ENCODE data around the gene KCNA5. TPM values are rescaled to one million over a fixed set of nuclear protein-coding genes. Genes with fewer than 3 reads are reported as not detected.

The KCNA5 gene
- total and polyA plus RNA-seq, 2 donors (not counting 1 experiment from before 2014, with no cell fraction given), result not detected

DNA sequence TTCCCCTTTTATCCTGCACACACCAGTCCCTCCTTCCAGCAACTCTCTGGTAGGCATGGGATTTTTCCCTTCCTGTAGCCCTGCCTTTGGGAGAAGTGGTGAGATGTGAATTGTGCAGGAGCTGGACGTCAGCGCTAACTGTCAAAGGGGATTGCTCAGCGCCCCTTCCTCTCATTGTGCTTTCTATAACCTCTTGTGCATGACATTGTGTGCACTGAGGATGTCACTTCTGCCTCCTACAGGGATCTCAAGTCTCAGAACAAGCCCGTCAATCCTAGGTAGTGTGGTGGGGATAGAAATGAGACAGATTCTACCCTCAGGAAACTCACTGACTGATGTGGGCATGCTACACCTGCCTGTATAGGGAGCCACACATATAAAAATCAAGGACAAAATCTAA is 8.7 kb downstream of the KCNA5 start:
- H3K4me2 ChIP-seq (ENCODE audit: extremely low read depth, insufficient read depth, low read length), result no peak overlapping the region
- no peak overlapping the region for H3K9ac ChIP-seq (ENCODE audit: insufficient read depth, low read length)
- no peaks in the 10 kb centered on the region for H3K27me3 ChIP-seq (ENCODE audit: control insufficient read depth, insufficient read depth, low read length)
- H4K20me1 ChIP-seq (ENCODE audit: control insufficient read depth, extremely low read depth, insufficient read depth, low read length), result no peaks in the 10 kb centered on the region
- H3K79me2 ChIP-seq (ENCODE audit: control insufficient read depth, insufficient read depth, low read length), result no peaks in the 10 kb centered on the region
- no peak overlapping the region for H3K27ac ChIP-seq (ENCODE audit: insufficient read depth, low read length)
- H3K36me3 ChIP-seq (ENCODE audit: control insufficient read depth, insufficient read depth, low read length), result no peaks in the 10 kb centered on the region
- DNase-seq (ENCODE audit: low read depth in 2 of 2), result no peak
- H3K4me1 ChIP-seq (ENCODE audit: control insufficient read depth, extremely low read depth, insufficient read depth, low read length), result no peaks in the 10 kb centered on the region
- TF ChIP-seq, protein P1, sequence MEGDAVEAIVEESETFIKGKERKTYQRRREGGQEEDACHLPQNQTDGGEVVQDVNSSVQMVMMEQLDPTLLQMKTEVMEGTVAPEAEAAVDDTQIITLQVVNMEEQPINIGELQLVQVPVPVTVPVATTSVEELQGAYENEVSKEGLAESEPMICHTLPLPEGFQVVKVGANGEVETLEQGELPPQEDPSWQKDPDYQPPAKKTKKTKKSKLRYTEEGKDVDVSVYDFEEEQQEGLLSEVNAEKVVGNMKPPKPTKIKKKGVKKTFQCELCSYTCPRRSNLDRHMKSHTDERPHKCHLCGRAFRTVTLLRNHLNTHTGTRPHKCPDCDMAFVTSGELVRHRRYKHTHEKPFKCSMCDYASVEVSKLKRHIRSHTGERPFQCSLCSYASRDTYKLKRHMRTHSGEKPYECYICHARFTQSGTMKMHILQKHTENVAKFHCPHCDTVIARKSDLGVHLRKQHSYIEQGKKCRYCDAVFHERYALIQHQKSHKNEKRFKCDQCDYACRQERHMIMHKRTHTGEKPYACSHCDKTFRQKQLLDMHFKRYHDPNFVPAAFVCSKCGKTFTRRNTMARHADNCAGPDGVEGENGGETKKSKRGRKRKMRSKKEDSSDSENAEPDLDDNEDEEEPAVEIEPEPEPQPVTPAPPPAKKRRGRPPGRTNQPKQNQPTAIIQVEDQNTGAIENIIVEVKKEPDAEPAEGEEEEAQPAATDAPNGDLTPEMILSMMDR (conservative IDR thresholded peaks at IDR 0.05 in 1 of 2, IDR thresholded peaks at IDR 0.05 in 1 of 2; ENCODE audit: low read depth in 1 of 2, low read length in 2 of 2), result no peak
- TF ChIP-seq EZH2 (IDR thresholded peaks at IDR 0.05; ENCODE audit: low read length, missing control alignments), result no peak
- H2AFZ ChIP-seq (ENCODE audit: low read length), result no peak overlapping the region
- H3K4me3 ChIP-seq (replicated peaks in 1 of 4; ENCODE audit: control extremely low read depth in 1 of 4, insufficient read depth in 1 of 4, low read depth in 3 of 4, low read length in 4 of 4), result no peak overlapping the region
- no peaks in the 10 kb centered on the region for H3K9me3 ChIP-seq (ENCODE audit: control insufficient read depth, insufficient read depth, low read depth, low read length)

DNA sequence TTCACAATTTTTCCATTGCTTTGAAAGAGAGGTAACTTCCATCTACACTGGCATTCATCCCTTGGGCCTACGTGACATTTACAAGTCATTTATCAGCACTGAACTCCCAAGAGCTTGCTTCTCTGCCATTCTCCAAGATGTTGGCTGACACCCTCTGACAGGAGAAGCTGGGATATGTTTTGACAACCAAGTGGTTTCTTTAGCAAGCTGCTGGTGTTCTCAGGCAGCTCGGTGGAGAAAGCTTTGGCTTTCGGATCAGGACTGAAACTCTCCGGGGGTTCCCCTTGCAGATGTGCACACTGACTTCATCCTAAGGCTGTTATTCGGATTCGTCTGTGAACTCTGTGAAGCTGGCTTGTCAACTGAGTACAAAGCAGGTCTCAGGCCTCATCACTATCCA is 15.7 kb downstream of the KCNA5 start:
- Histone ChIP-seq H3K4me3 (replicated peaks in 1 of 4; ENCODE audit: control extremely low read depth in 1 of 4, insufficient read depth in 1 of 4, low read depth in 3 of 4, low read length in 4 of 4) (no peak overlapping the region), H3K79me2 (ENCODE audit: control insufficient read depth, insufficient read depth, low read length) (no peaks in the 10 kb centered on the region), H3K9ac (ENCODE audit: insufficient read depth, low read length) (no peak overlapping the region), H3K27ac (ENCODE audit: insufficient read depth, low read length) (no peak overlapping the region), H4K20me1 (ENCODE audit: control insufficient read depth, extremely low read depth, insufficient read depth, low read length) (no peaks in the 10 kb centered on the region), H3K4me2 (ENCODE audit: extremely low read depth, insufficient read depth, low read length) (no peak overlapping the region), H3K36me3 (ENCODE audit: control insufficient read depth, insufficient read depth, low read length) (no peaks in the 10 kb centered on the region), H3K9me3 (ENCODE audit: control insufficient read depth, insufficient read depth, low read depth, low read length) (no peaks in the 10 kb centered on the region), H2AFZ (ENCODE audit: low read length) (no peak overlapping the region), H3K4me1 (ENCODE audit: control insufficient read depth, extremely low read depth, insufficient read depth, low read length) (no peaks in the 10 kb centered on the region), H3K27me3 (ENCODE audit: control insufficient read depth, insufficient read depth, low read length) (peaks cover 17% of the 10 kb centered on the region)
- TF ChIP-seq EZH2 (IDR thresholded peaks at IDR 0.05; ENCODE audit: low read length, missing control alignments), result no peak
- TF ChIP-seq, protein P1 (conservative IDR thresholded peaks at IDR 0.05 in 1 of 2, IDR thresholded peaks at IDR 0.05 in 1 of 2; ENCODE audit: low read depth in 1 of 2, low read length in 2 of 2), result no peak
- DNase-seq (ENCODE audit: low read depth in 2 of 2), result no peak

DNA sequence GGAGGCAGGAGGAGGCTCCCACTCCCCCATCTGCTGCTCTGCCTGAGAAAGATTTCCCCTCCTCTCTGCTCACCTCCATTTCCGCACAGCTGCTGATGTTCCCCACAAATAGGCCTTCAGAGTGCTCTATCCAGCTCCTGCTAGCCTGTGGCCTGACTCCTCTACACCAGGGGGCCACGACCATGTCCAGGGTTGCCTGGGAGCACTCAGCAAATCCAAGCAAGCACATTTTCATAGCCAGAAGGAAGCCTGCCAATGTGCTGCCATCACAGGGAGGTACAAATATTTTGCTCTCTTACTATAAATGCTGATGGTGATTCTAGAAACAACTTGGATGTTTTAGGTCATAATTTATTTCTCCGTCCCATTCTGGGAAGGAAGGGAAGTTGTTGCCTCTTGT is 17.3 kb downstream of the KCNA5 start:
- no peak overlapping the region for H3K27ac ChIP-seq (ENCODE audit: insufficient read depth, low read length)
- no peak for TF ChIP-seq EZH2 (IDR thresholded peaks at IDR 0.05; ENCODE audit: low read length, missing control alignments)
- TF ChIP-seq, protein P1 (conservative IDR thresholded peaks at IDR 0.05 in 1 of 2, IDR thresholded peaks at IDR 0.05 in 1 of 2; ENCODE audit: low read depth in 1 of 2, low read length in 2 of 2), result no peak

More for the DNA sequence above, 17.3 kb downstream of the KCNA5 start:
- Histone ChIP-seq H3K27me3 (ENCODE audit: control insufficient read depth, insufficient read depth, low read length) (peaks cover 17% of the 10 kb centered on the region), H2AFZ (ENCODE audit: low read length) (no peak overlapping the region), H3K36me3 (ENCODE audit: control insufficient read depth, insufficient read depth, low read length) (no peaks in the 10 kb centered on the region), H3K4me2 (ENCODE audit: extremely low read depth, insufficient read depth, low read length) (no peak overlapping the region), H3K4me1 (ENCODE audit: control insufficient read depth, extremely low read depth, insufficient read depth, low read length) (no peaks in the 10 kb centered on the region), H3K9ac (ENCODE audit: insufficient read depth, low read length) (no peak overlapping the region), H3K9me3 (ENCODE audit: control insufficient read depth, insufficient read depth, low read depth, low read length) (no peaks in the 10 kb centered on the region), H3K4me3 (replicated peaks in 1 of 4; ENCODE audit: control extremely low read depth in 1 of 4, insufficient read depth in 1 of 4, low read depth in 3 of 4, low read length in 4 of 4) (no peak overlapping the region), H3K79me2 (ENCODE audit: control insufficient read depth, insufficient read depth, low read length) (no peaks in the 10 kb centered on the region), H4K20me1 (ENCODE audit: control insufficient read depth, extremely low read depth, insufficient read depth, low read length) (no peaks in the 10 kb centered on the region)
- no peak for DNase-seq (ENCODE audit: low read depth in 2 of 2)

Data from fibroblast of lung (primary cell).